Activated CD4-positive, alpha-beta T cell treated with anti-CD3 and anti-CD28 coated beads, Interleukin-2, Interleukin-6, amounts not matched to agents 100 ng/mL and 50 ng/mL, durations not matched to agents 16 hours and 8 hours (primary cell): ENCODE results near the gene NSUN4.

Experiments used
- DNase-seq: peaks from one replicate; pipeline ENCODE4 v3.0.0-alpha.2; 2020

Gene NSUN4

GRCh38 chr1:46408356-46409062, 67.9 kb downstream of the NSUN4 start:
- DNase-seq: no peak

GRCh38 chr1:46409063-46409372, 68.4 kb downstream of the NSUN4 start:
- DNase-seq: no peak

- no peak for DNase-seq
Observed at GRCh38 chr1:46410156-46411009, 69.8 kb downstream of the NSUN4 start.

GRCh38 chr1:46411010-46411405, 70.4 kb downstream of the NSUN4 start:
- no peak for DNase-seq
